HL-60 (cell line): ENCODE measurements around the gene COASY.

Source experiments
- DNase-seq, 2 experiments: peaks; one replicate each; pipeline ENCODE4 v3.0.0-alpha.2; 2010 to 2020; ENCODE audit warnings: low read depth in 1 of 2, low spot score in 1 of 2
- H3K27ac ChIP-seq: fragments of 250-450 bp; sonication (Bioruptor Pico); replicated peaks from 2 replicates; pipeline ENCODE4 v1.5.1; 2020; ENCODE audit warnings: mild to moderate bottlenecking, moderate library complexity
- H3K27me3 ChIP-seq: fragments of 250-450 bp; sonication (Bioruptor Pico); 2 replicates; pipeline ENCODE4 v1.5.1; 2021; ENCODE audit warnings: mild to moderate bottlenecking, moderate library complexity; ENCODE audit not compliant: insufficient read depth, poor library complexity, severe bottlenecking
- H3K4me3 ChIP-seq: replicated peaks from 2 replicates; pipeline ENCODE4 v1.5.1; 2011; ENCODE audit warnings: mild to moderate bottlenecking, control low read depth, low read length; ENCODE audit not compliant: insufficient read depth
- GABPA ChIP-seq: IDR thresholded peaks from 2 replicates; pipeline ENCODE4 v1.6.1; 2012; ENCODE audit warnings: low read depth
- POLR2AphosphoS5 ChIP-seq: IDR thresholded peaks from 2 replicates; pipeline ENCODE4 v1.6.1; 2012; ENCODE audit warnings: low read depth
- SPI1 ChIP-seq: IDR thresholded peaks from 2 replicates; pipeline ENCODE4 v1.6.1; 2012; ENCODE audit warnings: low read depth, mild to moderate bottlenecking, borderline replicate concordance
- TF ChIP-seq, protein P1 (sequence below): IDR thresholded peaks from one replicate; pipeline ENCODE4 v1.5.1; 2011; ENCODE audit warnings: low read length, control low read depth, inconsistent platforms; ENCODE audit not compliant: insufficient read depth
- TF ChIP-seq, protein P2 (sequence below): IDR thresholded peaks from 2 replicates; pipeline ENCODE4 v1.6.1; 2012; ENCODE audit warnings: low read depth; ENCODE audit not compliant: insufficient replicate concordance

The COASY gene

DNA sequence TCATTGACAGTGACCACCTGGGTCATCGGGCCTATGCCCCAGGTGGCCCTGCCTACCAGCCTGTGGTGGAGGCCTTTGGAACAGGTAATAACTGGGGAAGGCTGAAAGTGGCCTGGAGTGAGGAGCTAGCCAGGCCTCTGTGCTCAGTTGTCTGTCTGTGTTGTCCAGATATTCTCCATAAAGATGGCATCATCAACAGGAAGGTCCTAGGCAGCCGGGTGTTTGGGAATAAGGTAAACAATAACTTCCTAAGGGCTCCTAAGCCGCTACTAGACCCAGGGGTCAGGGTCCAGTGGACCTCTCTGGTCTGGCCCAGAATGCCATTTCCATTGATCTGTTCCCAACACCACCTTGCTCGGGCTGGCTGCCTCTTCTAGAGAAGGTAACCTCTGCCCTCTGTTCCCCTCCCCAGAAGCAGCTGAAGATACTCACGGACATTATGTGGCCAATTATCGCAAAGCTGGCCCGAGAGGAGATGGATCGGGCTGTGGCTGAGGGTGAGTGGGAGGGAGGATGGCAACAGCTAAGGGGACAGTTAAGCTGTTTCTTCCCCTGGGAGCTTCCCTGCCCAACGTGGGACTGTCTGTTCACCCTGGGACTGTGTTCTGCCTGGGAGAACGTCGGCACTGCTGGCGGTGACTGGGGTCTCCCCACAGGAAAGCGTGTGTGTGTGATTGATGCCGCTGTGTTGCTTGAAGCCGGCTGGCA, 3.0 kb downstream of the COASY start:
- Histone ChIP-seq H3K27ac (no peak overlapping the region), H3K27me3 (no peaks in the 10 kb centered on the region), H3K4me3 (no peak overlapping the region)
- no peak for DNase-seq
- TF ChIP-seq SPI1 (no peak), GABPA (no peak)

DNA sequence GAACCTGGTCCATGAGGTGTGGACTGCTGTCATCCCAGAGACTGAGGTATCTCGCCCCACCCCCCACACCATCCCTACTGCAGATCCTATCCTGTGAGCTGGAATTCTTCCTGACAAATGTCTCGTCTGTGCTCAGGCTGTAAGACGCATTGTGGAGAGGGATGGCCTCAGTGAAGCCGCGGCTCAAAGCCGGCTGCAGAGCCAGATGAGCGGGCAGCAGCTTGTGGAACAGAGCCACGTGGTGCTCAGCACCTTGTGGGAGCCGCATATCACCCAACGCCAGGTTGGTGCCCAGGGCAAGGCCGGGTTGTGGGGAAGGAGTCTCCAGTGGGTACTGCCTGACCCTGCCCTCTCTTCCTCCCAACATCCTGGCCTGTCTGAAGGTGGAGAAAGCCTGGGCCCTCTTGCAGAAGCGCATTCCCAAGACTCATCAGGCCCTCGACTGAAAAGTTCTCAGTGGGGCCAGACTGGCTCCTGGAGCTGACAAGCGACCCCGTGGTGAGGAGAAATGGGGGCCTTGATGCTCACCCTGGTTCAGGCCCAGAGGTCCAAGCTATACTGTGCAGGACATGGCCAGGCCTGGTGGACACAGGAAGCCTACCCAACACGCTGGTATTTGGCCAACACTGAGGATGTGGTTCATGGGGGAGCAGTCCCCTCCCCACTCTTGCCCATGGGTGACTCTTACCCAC, 3.7 kb downstream of the COASY start:
- H3K27ac ChIP-seq: no peak overlapping the region; the same call in 1 of the 2 replicates
- TF ChIP-seq GABPA (no peak), POLR2AphosphoS5 (no peak), SPI1 (no peak)
- TF ChIP-seq, protein P1, sequence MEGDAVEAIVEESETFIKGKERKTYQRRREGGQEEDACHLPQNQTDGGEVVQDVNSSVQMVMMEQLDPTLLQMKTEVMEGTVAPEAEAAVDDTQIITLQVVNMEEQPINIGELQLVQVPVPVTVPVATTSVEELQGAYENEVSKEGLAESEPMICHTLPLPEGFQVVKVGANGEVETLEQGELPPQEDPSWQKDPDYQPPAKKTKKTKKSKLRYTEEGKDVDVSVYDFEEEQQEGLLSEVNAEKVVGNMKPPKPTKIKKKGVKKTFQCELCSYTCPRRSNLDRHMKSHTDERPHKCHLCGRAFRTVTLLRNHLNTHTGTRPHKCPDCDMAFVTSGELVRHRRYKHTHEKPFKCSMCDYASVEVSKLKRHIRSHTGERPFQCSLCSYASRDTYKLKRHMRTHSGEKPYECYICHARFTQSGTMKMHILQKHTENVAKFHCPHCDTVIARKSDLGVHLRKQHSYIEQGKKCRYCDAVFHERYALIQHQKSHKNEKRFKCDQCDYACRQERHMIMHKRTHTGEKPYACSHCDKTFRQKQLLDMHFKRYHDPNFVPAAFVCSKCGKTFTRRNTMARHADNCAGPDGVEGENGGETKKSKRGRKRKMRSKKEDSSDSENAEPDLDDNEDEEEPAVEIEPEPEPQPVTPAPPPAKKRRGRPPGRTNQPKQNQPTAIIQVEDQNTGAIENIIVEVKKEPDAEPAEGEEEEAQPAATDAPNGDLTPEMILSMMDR: no peak
- TF ChIP-seq, protein P2, sequence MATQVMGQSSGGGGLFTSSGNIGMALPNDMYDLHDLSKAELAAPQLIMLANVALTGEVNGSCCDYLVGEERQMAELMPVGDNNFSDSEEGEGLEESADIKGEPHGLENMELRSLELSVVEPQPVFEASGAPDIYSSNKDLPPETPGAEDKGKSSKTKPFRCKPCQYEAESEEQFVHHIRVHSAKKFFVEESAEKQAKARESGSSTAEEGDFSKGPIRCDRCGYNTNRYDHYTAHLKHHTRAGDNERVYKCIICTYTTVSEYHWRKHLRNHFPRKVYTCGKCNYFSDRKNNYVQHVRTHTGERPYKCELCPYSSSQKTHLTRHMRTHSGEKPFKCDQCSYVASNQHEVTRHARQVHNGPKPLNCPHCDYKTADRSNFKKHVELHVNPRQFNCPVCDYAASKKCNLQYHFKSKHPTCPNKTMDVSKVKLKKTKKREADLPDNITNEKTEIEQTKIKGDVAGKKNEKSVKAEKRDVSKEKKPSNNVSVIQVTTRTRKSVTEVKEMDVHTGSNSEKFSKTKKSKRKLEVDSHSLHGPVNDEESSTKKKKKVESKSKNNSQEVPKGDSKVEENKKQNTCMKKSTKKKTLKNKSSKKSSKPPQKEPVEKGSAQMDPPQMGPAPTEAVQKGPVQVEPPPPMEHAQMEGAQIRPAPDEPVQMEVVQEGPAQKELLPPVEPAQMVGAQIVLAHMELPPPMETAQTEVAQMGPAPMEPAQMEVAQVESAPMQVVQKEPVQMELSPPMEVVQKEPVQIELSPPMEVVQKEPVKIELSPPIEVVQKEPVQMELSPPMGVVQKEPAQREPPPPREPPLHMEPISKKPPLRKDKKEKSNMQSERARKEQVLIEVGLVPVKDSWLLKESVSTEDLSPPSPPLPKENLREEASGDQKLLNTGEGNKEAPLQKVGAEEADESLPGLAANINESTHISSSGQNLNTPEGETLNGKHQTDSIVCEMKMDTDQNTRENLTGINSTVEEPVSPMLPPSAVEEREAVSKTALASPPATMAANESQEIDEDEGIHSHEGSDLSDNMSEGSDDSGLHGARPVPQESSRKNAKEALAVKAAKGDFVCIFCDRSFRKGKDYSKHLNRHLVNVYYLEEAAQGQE: no peak
- H3K27me3 ChIP-seq: no peaks in the 10 kb centered on the region
- no peak overlapping the region for H3K4me3 ChIP-seq
- no peak for DNase-seq

DNA sequence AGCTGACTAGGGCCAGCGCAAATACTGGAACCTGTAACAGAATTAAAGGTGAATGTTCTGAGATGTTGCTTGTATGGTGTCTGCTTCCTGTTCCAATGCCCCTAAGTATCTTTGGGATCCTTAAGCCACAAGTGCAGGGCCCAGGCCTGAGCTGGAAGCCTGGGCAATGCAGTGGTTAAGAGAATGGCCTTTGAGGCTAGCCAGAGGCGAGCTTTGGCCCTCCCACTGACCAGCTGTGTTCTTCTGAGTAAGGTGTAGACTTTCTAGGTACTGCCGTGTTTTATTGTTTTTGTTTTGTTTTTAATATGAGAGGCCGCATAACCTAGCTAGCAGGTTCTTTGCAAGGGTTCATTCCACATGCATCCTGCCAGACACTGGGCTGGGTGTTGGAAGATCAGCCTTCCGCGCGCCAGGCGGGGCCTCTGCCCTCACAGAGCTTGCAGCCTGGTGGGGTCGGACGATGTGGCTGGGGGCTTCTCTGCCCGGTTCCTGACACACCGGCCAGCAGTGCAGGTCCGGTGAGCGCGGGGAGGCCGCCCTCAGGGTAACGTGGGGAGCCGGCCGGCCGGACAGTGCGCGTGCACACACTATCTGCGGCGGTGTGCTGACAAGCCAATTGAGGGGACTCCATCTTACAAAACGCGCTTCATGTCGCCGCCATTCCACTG, 4.4 kb downstream of the COASY start:
- TF ChIP-seq SPI1: no peak
- Histone ChIP-seq H3K27me3 (no peaks in the 10 kb centered on the region), H3K27ac (peak overlapping the region; percentile 97), H3K4me3 (peak overlapping the region; percentile 82)
- DNase-seq: no peak

DNA sequence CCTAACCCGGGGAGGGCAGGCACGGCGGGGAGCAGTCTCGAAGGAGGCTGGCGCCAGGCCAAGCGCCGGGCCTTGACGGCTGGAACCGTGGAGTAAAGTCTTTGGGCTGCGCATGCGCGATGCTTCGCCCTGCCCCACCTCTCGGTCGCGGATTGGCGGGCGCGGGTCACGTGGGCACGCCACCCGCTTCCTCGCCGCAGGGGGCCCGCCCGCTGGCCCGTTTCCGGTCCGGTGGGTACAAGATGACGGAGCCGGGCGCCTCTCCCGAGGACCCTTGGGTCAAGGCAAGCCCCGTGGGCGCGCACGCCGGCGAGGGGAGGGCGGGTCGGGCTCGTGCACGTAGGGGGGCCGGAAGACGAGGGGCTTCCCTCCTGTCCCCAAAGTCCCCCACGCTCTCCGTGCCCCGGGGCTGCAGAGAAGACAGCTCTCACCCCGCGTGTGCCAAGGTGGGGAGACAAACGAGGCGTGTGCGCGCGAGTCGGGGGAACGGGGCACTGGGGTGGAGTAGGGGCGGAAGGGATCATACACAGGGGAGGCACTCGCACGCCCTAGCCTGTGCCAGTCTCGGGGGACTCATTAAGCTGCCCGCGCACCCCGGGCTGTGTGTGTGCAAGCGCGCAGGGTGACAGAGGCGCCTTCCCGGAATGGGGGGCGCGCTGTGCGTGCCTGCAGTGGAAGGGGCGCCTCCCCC, 5.1 kb downstream of the COASY start, which contains the start of gene MLX:
Gene MLX, plus strand, starts transcription at position 218 of the 691 bp plus-strand sequence. Its CDS starts 25 bp downstream, at position 243.
- no peak for TF ChIP-seq SPI1
- peak; percentile 91 for TF ChIP-seq POLR2AphosphoS5
- H3K27me3 ChIP-seq: no peaks in the 10 kb centered on the region
- H3K27ac ChIP-seq: peak within 1 kb of the TSS; percentile 97
- peak within 1 kb of the TSS; percentile 82 for H3K4me3 ChIP-seq
- DNase-seq: peak; percentile 89 to 95

DNA sequence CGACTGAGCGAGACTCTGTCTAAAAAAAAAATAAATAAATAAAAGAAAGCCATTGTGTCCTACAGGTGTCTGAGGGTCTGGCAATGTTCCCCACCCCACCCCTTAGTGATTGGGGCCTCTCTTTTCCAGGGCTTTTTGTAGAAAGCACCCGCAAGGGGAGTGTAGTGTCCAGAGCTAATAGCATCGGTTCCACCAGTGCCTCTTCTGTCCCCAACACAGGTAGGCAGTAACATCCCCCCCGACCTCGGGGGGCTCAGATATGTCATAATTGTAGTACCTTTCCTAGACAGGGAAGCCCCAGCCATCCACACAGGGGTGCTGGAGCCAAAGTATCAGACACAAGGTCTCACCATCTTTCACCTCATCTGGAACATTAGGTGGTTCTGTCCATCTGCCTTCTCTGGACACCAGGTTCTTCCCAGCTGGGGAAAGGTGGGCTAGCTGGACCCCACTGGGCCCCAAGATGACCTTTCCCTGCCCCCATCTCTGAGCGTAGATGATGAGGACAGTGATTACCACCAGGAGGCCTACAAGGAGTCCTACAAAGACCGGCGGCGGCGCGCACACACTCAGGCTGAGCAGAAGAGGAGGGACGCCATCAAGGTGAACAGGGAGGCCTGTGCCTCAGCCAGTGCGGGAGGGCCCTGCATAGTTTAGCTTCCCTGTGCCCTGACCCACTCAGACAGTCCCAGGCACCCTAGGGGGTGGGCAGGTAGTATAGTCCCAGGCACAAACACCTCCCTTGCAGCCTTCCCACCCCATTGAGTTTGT, 6.6 kb downstream of the COASY start:
- TF ChIP-seq, protein P1: no peak
- TF ChIP-seq, protein P2: no peak
- TF ChIP-seq POLR2AphosphoS5 (no peak), GABPA (no peak), SPI1 (no peak)
- H3K27ac ChIP-seq: no peak overlapping the region; the same call in 1 of the 2 replicates
- no peak for DNase-seq
- no peaks in the 10 kb centered on the region for H3K27me3 ChIP-seq
- no peak overlapping the region for H3K4me3 ChIP-seq
